Stimulated activated naive CD4-positive, alpha-beta T cell treated with Interleukin-2 at 50 U/mL for 16 hours (primary cell): Measurements from ENCODE around the gene C1QTNF12.

Experiments
- DNase-seq: peaks from one replicate; lab custom pipeline; 2025; lab: John Stamatoyannopoulos, UW

Gene C1QTNF12

DNA sequence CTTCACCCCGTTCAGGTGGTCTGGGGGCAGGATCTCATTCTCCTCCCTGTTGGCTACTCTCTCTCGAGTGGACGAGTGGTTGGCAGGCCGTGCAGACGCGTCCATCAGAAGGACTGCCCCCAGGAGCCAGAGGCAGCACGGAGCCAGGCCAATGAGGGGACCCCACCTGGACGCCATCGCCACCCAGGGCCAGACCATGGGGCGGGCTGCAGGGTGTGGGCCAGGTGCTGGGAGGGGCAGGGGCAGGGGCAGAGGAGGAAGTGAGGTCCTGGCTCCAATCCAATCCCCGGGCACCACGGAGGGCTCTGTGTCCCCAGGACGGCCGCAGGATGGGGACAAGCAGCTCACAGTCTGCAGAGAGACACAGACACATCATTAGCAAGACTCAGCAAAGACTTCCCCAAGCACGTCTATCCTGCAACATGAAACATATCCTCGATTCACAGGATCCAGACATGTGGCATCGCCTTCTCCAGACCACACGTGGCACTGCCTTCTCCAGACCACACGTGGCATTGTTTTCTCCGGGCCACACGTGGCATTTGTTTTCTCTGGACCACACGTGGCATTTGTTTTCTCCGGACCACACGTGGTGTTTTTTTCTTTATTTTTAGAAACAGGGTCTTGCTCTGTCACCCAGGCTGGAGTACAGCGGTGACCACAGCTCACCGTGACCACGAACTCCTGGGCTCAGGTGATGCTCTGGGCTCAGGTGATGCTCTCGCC, 17.8 kb downstream of the C1QTNF12 start:
- no peak for DNase-seq

- DNase-seq = no peak
These were observed 18.3 kb downstream of the C1QTNF12 start for GRCh38 chr1:1228187-1228586.

GRCh38 chr1:1227386-1227785, 19.1 kb downstream of the C1QTNF12 start:
- no peak for DNase-seq

- no peak for DNase-seq
These were observed 19.8 kb downstream of the C1QTNF12 start for GRCh38 chr1:1226566-1227362.

GRCh38 chr1:1225913-1226312, 20.6 kb downstream of the C1QTNF12 start:
- DNase-seq = no peak

DNA sequence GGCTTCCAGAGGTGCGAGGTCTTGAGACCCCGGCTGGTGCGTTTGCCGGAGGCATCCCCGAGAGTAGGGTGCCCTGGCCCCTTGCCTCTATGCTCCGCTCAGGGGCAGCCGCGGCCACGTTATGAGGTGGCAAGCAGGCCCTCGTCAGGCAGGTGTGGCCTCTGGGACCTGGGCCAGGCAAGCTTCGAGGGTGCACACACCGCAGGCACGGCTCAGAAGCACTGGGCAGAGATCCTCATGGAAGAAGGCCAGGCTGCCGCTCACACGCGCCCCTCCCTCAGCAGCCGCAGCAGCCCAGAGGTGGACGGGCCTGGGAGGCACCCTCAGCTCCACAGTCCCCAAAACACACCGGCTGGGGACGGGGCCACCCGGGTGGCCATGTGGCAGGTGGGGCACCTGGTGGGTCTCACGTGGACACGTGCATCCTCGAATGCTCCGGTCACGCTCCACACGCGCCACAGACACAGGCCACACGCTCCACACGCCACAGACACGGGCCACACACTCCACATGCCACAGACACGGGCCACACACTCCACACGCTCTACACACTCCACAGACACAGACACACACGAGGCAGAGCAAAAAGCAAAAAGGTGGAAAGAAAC, 21.2 kb downstream of the C1QTNF12 start:
- no peak for DNase-seq

GRCh38 chr1:1223891-1224290, 22.6 kb downstream of the C1QTNF12 start:
- no peak for DNase-seq

- no peak for DNase-seq
These were observed 23.2 kb downstream of the C1QTNF12 start for GRCh38 chr1:1223321-1223720.

DNA sequence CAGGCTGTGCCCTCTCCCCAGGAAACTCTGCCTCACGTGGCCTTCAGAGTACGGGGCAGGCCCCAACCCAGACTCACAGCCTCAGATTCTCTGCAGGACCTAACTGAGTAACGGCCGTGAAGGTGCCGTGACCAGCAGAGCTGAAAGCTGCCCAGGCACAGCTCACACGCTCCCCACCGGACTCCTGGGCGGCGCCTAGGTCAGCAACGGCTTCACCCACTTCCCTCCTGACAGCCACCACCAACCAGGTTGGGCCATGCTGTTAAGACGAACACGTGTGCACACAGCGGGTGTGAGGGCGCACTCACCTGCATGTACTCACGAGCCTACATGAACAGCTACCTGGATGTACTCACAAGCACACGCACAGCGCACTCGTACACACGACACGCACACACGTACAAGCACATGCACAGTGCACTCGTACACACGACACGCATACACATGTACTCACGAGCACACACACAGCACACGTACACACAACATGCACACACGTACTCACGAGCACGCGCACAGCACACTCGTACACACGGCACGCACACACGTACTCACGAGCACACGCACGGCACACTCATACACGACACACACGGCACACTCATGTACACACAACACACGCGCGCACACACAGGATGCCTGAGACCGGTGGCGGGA, 23.8 kb downstream of the C1QTNF12 start:
- DNase-seq = no peak

DNA sequence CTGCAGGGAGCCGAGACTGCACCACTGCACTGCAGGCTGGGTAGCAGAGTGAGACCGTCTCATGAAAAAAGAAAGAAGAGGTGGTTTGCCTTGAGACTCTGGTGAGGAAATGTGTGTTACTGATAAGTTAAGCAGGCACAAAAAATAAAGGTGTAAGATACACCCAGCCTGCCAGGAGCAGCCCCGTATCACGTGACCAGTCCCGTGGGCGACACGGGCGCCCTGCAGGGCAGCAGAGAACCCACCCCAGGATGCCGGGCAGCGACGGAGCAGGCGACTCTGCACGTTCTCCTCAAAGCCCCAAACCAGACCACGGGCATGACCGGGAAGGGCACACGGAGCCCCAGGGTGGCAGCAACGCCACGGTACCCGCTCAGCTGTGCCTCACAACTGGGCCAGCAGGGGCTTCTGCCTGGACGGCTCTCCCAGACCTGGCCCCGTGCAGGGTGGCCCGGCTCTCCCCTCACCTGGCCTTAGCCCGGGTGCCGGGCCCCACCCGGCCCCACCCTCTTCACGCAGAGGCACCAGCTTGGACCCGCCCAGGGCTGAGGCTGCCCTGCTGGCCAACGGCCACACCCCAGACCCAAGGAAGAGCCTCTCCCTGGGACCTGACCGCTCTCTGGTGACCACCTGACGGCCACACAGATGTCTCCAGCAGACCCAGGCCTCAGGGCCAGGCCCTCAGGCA, 24.5 kb downstream of the C1QTNF12 start:
- no peak for DNase-seq

DNA sequence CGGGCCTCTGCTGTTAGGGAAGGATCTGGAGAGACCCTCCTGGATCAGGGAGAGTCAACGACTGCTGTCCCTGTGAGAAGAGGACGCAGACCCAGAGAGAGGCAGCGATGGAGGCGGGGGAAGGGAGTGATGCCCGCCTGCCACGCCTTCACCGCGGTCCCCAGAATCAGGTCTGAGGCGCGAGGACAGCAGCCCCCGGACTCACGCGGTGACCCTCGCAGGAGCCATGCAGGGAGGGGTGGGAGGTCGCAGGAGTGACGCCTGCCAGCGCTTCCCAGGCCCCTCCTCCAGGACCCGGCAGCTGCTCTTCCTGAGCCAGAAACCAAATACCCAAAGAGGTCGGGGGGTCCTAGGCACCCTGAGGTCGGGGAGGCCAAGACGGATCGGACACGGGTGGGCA, 26.3 kb downstream of the C1QTNF12 start:
- no peak for DNase-seq

DNA sequence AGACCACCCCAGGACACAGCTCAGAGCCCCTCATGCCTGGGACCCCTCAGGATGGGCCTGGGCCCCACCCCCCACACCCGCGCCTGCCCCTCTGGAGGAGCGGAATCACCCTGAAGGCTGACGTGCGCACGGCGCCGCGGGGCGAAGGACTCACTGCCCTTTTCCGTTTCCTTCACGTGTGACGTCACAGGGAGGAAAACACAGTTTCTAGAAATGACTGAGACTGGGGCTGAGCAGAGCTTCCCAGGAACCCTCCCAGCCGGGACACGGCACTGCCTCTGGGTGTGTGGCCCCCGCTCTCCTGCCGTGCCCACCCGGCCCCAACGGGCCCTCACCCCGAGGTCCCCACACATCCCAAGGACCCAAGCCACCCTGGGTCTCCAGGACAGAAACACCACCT, 27.2 kb downstream of the C1QTNF12 start:
- peak; percentile 58 for DNase-seq

DNA sequence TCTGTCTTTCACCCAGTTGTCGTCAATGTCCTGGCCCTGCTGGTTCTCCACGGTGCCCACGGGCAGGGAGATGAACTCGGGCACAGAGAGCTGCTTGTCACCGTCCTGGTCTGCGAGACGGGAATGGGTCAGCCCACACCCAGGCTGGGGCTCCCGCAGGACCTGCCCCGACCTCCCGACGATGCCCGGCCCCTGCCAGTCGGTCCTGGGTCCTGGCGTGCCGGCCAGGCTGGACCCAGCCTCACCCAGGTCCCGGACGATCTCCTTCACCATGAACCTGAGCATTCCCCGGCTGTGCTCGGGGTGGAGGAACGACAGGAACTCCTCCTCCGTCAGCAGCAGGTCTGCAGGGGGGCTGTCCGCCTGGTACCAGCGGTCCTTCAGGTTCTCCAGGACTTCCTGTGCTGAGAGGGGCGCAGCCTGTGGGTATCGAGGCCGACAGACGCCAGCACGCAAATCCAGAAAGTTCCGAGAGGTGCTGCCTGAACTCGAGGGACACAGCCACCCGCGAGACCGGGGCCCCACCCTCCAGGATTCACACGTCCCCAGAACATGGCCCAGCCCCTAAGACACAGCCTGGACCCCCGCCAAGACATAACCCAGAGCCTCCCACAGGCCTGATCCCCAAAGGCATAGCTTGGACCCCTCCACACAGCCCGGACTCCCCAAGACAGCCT, 27.9 kb downstream of the C1QTNF12 start:
- DNase-seq = no peak

DNA sequence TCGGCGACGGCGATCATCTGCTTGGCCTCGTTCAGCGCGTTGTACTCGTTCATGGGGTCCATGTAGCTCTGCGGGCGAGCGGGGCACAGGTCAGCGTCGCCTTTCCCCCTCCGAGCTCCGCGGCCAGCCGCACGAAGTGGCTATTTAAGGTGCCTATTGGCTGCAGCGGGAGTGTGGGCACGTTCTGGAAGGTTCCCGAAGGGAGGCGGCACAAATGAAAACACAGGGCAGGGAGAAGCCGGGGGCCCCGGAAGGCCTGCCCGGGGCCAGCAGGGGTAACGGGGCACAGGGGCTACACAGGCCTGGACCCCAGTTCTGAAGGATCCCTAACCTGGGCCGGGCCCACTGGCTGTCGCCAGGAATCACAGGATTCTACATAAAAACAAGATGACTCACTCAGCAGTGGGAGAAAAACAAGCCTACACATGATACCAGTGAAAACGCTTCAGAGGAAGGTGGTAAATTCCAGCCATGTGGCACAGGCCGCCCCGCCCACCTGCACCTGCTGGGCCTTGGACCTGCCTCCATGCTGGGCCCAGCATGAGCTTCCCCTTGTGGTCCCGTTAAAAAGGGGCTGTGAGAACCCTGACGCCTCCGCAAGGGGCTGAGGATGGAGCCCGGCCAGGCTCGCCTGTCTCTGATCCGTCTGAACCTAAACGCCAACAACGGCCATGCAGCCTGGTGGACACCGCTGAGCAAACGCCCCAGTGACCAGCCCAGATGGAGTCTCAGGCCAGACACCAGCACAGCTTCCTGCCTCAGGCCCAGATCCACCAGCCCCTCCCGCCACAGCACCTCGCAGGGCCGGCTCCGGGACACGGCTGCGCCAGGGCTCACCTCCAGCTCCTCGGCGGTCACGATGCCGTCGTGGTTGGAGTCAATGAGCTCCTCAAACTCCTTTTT, 28.6 kb downstream of the C1QTNF12 start:
- peak; percentile 64 for DNase-seq

GRCh38 chr1:1216770-1217620, 29.5 kb downstream of the C1QTNF12 start:
- peak; percentile 77 for DNase-seq

- DNase-seq = no peak
These were observed 30.5 kb downstream of the C1QTNF12 start for GRCh38 chr1:1215881-1216605.

- peak; percentile 41 for DNase-seq
These were observed 31.3 kb downstream of the C1QTNF12 start for GRCh38 chr1:1215080-1215676.
